K562 (cell line): Measurements from ENCODE around the gene PIGV. TPM values are rescaled to one million over a fixed set of nuclear protein-coding genes. Genes with fewer than 3 reads are reported as not detected.
A peak's percentile ranks its signal among the peaks of the same experiment; 100 is the strongest.

Source experiments
- BACH1 ChIP-seq: fragments of 200-800 bp; sonication (Bioruptor generic); IDR thresholded peaks from 2 replicates; pipeline ENCODE4 v1.6.1; 2016; ENCODE audit warnings: missing genetic modification characterization, missing compliant biosample characterization
- CC2D1A ChIP-seq: fragments of 450-650 bp; IDR thresholded peaks from 2 replicates; pipeline ENCODE4 v1.6.1; 2017; ENCODE audit warnings: mild to moderate bottlenecking
- FOXK2 ChIP-seq, 2 experiments: fragments of 450-650 bp; IDR thresholded peaks in 1 of 2; conservative IDR thresholded peaks in 1 of 2; 2 replicates each; pipeline ENCODE4 v1.6.1; 2016; ENCODE audit warnings: low read depth in 2 of 2, mild to moderate bottlenecking in 1 of 2
- HINFP ChIP-seq: fragments of 450-650 bp; conservative IDR thresholded peaks from 2 replicates; pipeline ENCODE4 v1.6.1; 2016; ENCODE audit warnings: missing genetic modification characterization, low read depth, mild to moderate bottlenecking, control low read depth, missing compliant biosample characterization
- MBD2 ChIP-seq: sonication (generic); IDR thresholded peaks from 2 replicates; pipeline ENCODE4 v1.6.1; 2016; ENCODE audit warnings: low read depth, borderline replicate concordance
- NELFE ChIP-seq: IDR thresholded peaks from 2 replicates; pipeline ENCODE4 v1.6.1; 2011; ENCODE audit warnings: mild to moderate bottlenecking; ENCODE audit not compliant: insufficient read depth, insufficient read length
- NR1H2 ChIP-seq: sonication (generic); formaldehyde crosslinking; IDR thresholded peaks from 2 replicates; pipeline ENCODE4 v1.4.0; 2020; ENCODE audit warnings: mild to moderate bottlenecking, missing genetic modification reagents
- POLR2G ChIP-seq: fragments of 200-400 bp; formaldehyde crosslinking; IDR thresholded peaks from 2 replicates; pipeline ENCODE4 v1.6.1; 2017; ENCODE audit warnings: low read depth, mild to moderate bottlenecking, antibody characterized with exemption, low read length, moderate library complexity
- RNF219 ChIP-seq: fragments of 250-450 bp; sonication (Bioruptor Pico); IDR thresholded peaks from 2 replicates; pipeline ENCODE4 v1.5.0; 2022; ENCODE audit warnings: mild to moderate bottlenecking
- SLC30A9 ChIP-seq: fragments of 250-450 bp; sonication (Bioruptor Pico); IDR thresholded peaks from 2 replicates; pipeline ENCODE4 v1.8.0; 2022; ENCODE audit warnings: mild to moderate bottlenecking, moderate library complexity
- SOX6 ChIP-seq: fragments of 450-650 bp; IDR thresholded peaks from 2 replicates; pipeline ENCODE4 v1.6.1; 2014; ENCODE audit warnings: mild to moderate bottlenecking
- TCF3 ChIP-seq: sonication (generic); formaldehyde crosslinking; IDR thresholded peaks from 2 replicates; pipeline ENCODE4 v1.4.0; 2020; ENCODE audit warnings: mild to moderate bottlenecking, missing genetic modification reagents
- XRCC3 ChIP-seq: fragments of 450-650 bp; IDR thresholded peaks from 2 replicates; pipeline ENCODE4 v1.6.1; 2017; ENCODE audit warnings: mild to moderate bottlenecking, moderate library complexity
- ZNF134 ChIP-seq: fragments of 250-450 bp; sonication (Bioruptor Pico); conservative IDR thresholded peaks from 2 replicates; pipeline ENCODE4 v1.4.0; 2020
- polyA plus RNA-seq, 8 experiments: library from polyadenylated mRNA; depleted of rRNA in 4 of 8; stranded (reverse) in 5 of 8; unstranded in 3 of 8; fragments of >200 nt; fragmentation: Nextera tagmentation in 2 of 8; fragmentation: Illumina TruSeq in 1 of 8; extraction: Ambion mirVana in 2 of 8; extraction: Trizol in 1 of 8; gene quantifications; 2 replicates each; pipeline versions ENCODE4 v1.2.1 to v1.2.3, GENCODE V29; 2011 to 2014; ENCODE audit warnings: inconsistent platforms in 1 of 8, missing spikeins in 1 of 8
- total RNA-seq, 7 experiments: library from RNA; depleted of rRNA in 6 of 7; stranded (reverse); fragments of >200 nt in 6 of 7; fragmentation: Illumina TruSeq in 2 of 7; extraction: Trizol in 2 of 7; gene quantifications; 2 replicates each; pipeline versions ENCODE4 v1.2.1 to v1.2.3, GENCODE V29; 2011 to 2021; ENCODE audit warnings: low replicate concordance in 1 of 7
- TF ChIP-seq, protein P1 (sequence below): sonication (generic); formaldehyde crosslinking; IDR thresholded peaks from 2 replicates; pipeline ENCODE4 v1.8.0; 2022; ENCODE audit warnings: mild to moderate bottlenecking, missing genetic modification reagents, borderline replicate concordance
- TF ChIP-seq, protein P2 (sequence below): sonication (generic); formaldehyde crosslinking; IDR thresholded peaks from 2 replicates; pipeline ENCODE4 v1.8.1; 2023; ENCODE audit warnings: missing genetic modification reagents, mild to moderate bottlenecking, borderline replicate concordance

Gene PIGV
- total and polyA plus RNA-seq, 9 of the 15 experiments (the other 6 are each of a cell fraction or from before 2014, with no cell fraction given) = 8.4 to 21.8 (median 11.7) TPM

DNA sequence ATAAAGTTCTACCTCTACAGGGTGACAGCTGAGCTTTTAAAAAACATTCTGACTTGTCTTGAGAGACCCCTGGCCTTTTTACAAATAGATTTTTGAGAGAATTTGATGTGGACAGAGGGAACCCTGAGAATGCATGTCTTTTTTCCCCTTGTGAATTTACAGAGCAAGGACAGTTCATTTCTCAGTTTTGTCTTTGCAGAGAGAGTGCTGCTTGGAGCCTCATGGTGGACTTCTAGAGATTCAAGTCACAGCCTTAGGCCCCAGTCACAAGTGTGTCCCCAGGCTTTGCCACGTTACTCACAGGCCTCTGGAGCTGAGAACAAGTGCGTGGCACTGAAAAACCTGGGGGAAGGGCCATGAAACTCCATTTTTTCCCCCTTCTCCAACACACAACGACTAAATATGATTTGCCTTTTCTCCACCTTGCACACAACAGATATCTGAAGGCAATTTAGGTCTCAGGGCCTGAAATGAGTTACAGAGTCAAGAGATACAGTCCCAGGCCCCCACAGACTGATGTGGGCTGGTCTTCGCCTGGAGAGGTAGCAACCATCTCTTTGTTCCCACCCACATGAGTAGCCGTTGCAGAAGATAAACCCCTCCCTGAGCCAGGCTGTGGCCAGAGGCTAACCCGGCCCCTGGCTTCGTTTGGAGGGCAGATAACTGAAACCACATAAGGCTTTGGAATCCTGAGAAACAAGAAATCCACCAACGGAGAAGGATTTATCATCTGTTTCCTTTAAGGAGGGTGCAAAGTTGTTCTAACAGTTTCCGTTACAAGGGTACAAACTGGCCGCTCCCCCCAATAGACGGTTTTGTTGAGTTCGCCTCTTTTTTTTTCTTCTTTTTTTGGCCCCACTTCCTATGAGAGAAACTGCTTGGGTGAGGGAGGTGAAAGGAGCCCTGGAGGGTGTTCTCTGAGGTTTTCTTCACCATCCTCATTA is 1.0 kb upstream of the PIGV start (continued):
- TF ChIP-seq, protein P1, sequence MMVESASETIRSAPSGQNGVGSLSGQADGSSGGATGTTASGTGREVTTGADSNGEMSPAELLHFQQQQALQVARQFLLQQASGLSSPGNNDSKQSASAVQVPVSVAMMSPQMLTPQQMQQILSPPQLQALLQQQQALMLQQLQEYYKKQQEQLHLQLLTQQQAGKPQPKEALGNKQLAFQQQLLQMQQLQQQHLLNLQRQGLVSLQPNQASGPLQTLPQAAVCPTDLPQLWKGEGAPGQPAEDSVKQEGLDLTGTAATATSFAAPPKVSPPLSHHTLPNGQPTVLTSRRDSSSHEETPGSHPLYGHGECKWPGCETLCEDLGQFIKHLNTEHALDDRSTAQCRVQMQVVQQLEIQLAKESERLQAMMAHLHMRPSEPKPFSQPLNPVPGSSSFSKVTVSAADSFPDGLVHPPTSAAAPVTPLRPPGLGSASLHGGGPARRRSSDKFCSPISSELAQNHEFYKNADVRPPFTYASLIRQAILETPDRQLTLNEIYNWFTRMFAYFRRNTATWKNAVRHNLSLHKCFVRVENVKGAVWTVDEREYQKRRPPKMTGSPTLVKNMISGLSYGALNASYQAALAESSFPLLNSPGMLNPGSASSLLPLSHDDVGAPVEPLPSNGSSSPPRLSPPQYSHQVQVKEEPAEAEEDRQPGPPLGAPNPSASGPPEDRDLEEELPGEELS (CRISPR knock-in tag) = no peak
- peak; percentile 60 for TF ChIP-seq TCF3
- peak; percentile 62 for TF ChIP-seq BACH1 (tag)
- TF ChIP-seq POLR2G = no peak
- TF ChIP-seq NR1H2 (CRISPR knock-in tag) = no peak
- TF ChIP-seq SLC30A9 (CRISPR knock-in tag) = no peak
- TF ChIP-seq XRCC3 = no peak
- TF ChIP-seq, protein P2, sequence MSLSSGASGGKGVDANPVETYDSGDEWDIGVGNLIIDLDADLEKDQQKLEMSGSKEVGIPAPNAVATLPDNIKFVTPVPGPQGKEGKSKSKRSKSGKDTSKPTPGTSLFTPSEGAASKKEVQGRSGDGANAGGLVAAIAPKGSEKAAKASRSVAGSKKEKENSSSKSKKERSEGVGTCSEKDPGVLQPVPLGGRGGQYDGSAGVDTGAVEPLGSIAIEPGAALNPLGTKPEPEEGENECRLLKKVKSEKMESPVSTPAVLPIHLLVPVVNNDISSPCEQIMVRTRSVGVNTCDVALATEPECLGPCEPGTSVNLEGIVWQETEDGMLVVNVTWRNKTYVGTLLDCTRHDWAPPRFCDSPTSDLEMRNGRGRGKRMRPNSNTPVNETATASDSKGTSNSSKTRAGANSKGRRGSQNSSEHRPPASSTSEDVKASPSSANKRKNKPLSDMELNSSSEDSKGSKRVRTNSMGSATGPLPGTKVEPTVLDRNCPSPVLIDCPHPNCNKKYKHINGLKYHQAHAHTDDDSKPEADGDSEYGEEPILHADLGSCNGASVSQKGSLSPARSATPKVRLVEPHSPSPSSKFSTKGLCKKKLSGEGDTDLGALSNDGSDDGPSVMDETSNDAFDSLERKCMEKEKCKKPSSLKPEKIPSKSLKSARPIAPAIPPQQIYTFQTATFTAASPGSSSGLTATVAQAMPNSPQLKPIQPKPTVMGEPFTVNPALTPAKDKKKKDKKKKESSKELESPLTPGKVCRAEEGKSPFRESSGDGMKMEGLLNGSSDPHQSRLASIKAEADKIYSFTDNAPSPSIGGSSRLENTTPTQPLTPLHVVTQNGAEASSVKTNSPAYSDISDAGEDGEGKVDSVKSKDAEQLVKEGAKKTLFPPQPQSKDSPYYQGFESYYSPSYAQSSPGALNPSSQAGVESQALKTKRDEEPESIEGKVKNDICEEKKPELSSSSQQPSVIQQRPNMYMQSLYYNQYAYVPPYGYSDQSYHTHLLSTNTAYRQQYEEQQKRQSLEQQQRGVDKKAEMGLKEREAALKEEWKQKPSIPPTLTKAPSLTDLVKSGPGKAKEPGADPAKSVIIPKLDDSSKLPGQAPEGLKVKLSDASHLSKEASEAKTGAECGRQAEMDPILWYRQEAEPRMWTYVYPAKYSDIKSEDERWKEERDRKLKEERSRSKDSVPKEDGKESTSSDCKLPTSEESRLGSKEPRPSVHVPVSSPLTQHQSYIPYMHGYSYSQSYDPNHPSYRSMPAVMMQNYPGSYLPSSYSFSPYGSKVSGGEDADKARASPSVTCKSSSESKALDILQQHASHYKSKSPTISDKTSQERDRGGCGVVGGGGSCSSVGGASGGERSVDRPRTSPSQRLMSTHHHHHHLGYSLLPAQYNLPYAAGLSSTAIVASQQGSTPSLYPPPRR (CRISPR knock-in tag) = peak; percentile 83; the same call in 1 of the 2 replicates
- TF ChIP-seq HINFP (tag) = no peak
- TF ChIP-seq FOXK2 (conservative IDR thresholded peaks at IDR 0.05 in 1 of 2, IDR thresholded peaks at IDR 0.05 in 1 of 2; ENCODE audit: low read depth in 2 of 2) = peak; percentile 62 to 87; a peak in 3 of 4 replicates
- peak; percentile 80 for TF ChIP-seq SOX6
- no peak for TF ChIP-seq NELFE
- TF ChIP-seq RNF219 (CRISPR knock-in tag) = no peak
- no peak for TF ChIP-seq CC2D1A
- TF ChIP-seq ZNF134 (CRISPR knock-in tag) = no peak
- peak; percentile 79; the same call in 1 of the 2 replicates for TF ChIP-seq MBD2
